Inferior parietal cortex (tissue), 1 donor: ENCODE measurements around the gene STK17B.
A peak's percentile ranks its signal among the peaks of the same experiment; 100 is the strongest.
"Not testable (repeated sequence)": the region's sequence is repeated elsewhere in the genome, so short reads cannot be mapped to it uniquely, and the experiment has no call there.

Source experiments
- DNase-seq: peaks from one replicate; pipeline ENCODE4 v3.0.0-alpha.2; 2016; ENCODE audit errors: extremely low spot score

Gene STK17B

DNA sequence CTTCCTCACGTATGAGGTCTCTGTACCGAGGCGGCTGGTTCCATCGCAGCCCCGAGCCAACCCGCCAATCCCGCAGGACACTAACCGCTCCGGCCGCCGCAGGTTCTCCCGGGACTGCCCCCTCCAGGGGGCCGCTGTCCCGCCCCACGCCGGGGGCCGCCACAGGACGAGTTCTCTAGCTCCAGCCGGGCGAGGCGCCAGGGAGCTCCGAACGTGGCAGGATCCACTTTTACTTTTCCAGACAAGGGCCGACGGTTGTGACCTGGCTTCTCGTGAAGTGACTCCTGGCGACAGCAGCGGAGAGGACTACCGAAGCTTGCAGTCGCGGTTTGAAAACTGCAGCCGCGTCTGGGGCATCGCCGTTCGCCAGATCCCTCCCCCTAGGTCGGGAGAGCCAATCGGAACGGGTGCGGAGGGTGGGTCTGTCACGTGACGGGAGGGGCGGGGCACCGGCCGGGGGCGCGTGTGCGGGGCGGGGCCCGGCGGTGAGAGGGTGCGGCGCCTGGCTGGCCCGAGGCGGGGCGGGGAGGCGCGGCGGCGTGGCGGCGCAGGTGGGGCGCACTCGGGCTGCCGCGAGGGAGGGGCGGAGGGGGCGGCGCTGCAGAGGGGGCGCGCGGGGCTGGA is at the start of gene STK17B:
Gene STK17B, minus strand, starts transcription at position 331 of the 624 bp plus-strand sequence. CDS start 8,195 bp downstream, outside the sequence.
- peak; percentile 81 for DNase-seq

DNA sequence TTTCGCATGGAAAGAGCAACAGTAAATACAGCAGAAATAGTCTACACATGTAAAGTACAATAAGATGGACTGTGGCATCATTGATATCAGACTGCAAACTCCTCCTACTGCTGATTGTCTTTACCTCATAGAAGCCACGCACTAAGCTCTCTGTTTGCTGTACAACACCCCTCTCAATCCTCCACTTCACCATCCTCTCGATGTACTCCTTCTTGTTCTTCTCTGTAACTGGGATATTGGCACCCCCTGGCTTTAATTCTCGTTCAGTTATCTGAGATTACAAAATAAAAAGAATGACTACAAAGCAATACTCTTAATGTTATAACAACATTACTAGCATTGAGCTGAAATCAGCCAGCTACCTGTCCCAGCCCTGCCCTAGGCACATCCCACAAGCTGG is 49.3 kb upstream of the STK17B start:
- no peak for DNase-seq

DNA sequence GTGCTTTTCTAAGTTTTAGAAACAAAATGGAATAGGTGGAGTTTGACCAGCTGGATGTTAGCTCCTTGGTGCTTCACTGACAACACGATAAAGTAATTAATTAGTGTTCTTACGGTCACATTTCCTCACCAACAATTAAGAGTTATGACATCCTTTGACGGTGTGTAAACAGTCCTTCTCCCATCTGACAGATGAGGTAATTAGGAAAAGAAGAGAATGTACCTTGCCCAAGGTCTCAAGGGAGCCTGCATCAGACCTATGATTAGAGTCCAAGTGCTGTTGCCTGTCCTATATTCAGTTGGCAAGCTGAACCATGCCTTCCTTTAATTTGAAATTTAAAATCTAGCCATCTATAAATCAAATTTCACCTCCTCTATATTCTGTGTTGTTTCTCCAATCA is 48.3 kb upstream of the STK17B start:
- no peak for DNase-seq

GRCh38 chr2:196218106-196218505 is 46.7 kb upstream of the STK17B start:
- DNase-seq: peak; percentile 11

DNA sequence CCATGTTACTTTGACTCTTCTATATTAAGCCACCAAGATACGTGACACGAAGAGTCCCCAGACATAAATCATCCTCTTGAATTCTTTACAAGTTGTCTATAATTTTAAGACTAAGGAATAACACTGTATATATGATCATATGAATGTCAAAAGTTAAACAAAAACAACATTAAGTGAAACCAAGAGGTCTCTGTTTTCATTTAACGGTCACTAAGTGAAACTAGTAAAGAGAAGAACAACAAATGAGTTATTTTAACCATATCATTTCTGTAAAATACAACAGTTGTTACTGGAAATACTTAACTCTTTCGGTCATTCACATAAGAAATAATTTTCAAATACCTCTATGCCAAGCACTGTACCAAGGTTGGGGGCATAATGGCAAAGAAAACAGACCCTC is 45.7 kb upstream of the STK17B start:
- DNase-seq: no peak

GRCh38 chr2:196215376-196215775 is 44.0 kb upstream of the STK17B start:
- DNase-seq: no peak

GRCh38 chr2:196214156-196214555 is 42.8 kb upstream of the STK17B start:
- DNase-seq: no peak

DNA sequence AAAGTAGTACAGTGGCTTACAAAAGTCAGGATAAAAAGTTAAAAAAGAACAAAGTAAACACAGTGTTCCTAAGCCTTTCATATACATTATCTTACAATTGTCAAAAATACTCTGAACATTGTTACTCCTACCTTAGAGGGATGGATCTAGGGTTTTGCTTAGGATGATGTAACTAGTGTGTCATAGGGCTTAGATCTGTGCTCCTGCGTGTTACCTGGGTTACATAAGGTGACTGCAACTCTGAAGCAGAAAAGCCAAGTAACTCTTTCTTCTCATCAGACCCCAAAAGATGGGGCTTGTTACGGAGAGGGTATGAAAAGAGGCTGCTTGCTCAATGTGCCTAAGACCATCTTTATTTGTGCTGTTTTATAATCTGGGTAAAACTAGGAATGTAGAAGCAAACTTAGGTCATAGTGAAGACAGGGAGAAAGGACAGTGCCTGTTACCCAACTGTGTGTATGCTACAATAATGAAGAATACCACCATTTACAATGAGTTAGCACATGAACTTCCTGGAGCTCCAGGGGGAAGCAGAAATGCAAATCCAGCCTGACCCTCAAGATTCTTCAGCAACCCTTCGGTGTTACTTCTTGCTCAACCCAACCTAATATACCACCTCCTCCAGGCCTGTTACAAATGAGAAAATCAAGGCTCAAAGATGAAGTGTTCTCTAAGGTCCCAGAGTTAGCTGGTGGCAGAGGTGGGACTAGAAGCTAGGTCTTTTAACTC is 42.0 kb upstream of the STK17B start:
- DNase-seq: no peak

DNA sequence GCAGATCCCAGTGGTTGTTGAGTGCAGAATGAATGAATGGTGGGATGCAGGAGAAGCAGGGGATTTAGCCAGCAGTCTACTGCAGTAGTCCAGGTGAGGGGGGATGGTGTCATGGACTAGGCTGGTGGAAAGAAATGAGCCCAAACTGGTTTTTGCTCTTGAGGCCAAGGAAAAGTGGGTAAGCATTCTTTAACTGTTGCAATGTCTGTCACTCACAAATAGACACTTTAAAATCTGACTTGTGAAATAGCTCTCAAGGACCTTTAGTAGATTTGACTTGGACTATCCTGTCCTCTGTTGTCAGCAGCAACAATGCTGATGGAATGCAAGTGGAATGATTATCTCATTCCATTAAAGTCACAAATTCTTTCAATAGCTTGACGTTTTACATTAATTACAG is 37.5 kb upstream of the STK17B start:
- no peak for DNase-seq

GRCh38 chr2:196206804-196207203 is 35.4 kb upstream of the STK17B start:
- no peak for DNase-seq

GRCh38 chr2:196205881-196206435 is 34.6 kb upstream of the STK17B start:
- no peak for DNase-seq

DNA sequence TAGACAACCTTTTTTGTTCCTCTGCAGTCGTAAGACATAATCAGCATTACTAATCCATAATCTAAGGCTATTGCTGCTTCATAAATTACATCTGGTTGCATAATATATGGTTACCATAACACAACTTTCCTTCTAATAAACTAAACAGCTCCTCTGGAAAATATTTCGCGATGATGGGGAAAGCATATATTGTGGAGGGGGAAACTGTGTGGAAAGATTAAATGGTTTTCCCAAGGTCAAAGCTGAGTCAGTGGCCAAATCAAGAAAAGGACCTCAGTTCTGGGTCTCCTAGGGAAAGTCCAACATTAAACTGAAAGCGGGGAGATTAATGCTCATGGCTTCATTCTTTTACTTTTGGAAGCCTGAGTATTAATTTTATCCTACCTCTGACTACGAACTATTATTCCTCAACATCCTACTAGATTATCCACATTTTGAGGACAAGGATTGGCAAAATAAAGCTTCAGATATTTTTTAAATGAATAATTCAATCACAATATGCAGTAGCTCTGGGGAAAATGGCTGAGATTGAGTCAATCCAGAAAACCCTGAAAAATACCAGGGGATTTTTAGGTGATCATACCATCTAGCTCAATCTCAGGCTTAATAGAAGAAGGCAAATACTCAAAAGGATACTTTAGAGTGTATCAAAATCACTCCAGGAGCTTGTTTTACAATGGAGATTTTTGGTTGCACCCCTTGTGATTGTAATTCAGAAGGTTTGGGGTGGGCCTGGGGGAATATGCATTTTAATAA is 33.8 kb upstream of the STK17B start:
- DNase-seq: no peak

- DNase-seq: no peak
These were observed 30.0 kb upstream of the STK17B start for GRCh38 chr2:196201229-196202009.

DNA sequence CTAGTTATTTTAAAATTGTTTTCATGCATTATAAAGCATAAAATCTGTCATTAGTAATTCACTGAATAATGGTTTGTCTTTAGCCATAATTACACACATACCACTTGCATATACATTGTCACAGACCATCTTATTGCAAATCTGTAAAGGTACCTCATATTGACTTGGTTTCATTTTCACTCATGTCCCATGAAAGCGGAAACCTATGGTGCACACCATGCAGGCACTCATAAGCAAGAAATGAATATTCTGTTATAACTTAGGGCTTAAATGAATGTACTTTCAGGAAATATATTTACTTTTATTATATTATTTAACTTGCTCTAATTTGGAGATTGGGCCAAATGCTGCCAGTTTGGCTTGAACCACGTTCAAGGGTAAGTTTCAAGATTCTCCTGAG is 29.2 kb upstream of the STK17B start:
- DNase-seq: no peak

GRCh38 chr2:196195758-196196157 is 24.4 kb upstream of the STK17B start:
- no peak for DNase-seq

- DNase-seq: no peak
These were observed 23.9 kb upstream of the STK17B start for GRCh38 chr2:196195302-196195701.

DNA sequence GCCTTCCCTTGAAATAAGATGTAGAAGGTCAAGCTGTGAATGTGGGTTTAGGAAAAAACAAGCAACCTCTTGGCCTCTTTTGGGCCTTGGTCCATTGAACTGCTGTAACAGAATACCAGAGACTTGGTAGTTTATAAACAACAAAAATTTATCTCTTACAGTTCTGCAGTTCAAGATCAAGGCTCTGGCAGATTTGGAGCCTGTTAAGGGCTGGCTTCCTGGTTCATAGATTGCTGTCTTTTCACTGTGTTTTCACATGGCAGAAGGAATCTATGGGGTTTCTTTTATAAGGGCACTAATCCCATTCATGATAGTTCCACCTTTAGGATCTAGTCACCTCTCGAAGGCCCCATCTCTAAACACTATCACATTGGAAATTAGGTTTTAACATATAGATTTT is 20.2 kb upstream of the STK17B start:
- DNase-seq: no peak

DNA sequence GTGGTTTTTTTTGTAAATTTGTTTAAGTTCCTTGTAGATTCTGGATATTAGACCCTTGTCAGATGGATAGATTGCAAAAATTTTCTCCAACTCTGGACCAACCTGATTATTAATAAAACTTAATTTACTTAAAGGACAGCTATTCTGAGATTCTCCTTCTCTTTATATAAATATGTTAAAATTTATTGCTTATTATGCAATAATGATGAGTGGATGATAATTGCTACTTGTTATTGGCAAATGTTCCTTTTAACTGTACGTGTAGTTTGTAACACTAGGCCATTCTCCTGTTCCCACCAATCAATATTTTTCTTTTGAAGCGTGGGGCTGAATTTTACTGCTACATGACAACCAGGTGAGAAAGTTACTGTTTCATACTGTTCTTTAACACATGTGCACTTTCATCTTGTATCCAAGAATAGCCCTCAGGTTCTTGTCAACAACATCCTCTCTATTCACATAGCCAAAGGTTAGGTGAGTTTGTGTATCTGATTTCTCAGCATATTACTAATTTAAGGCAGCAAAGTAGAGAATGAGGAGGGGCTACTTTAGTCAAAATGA is 16.6 kb upstream of the STK17B start:
- DNase-seq: no peak

DNA sequence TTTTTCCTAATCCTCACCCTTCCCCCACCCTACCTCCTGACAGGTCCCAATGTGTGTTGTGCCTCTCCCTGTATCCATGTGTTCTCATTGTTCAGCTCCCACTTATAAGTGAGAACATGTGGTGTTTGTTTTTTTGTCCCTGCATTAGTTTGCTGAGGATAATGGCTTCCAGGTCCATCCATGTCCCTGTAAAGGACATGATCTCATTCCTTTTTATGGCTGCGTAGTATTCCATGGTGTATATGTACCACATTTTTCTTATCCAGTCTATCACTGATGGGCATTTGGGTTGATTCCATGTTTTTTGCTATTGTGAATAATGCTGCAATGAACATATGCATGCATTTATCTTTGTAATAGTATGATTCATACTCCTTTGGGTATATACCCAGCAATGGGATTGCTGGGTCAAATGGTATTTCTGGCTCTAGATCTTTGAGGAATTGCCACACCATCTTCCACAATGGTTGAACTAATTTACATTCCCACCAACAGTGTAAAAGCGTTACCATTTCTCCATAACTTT is 15.9 kb upstream of the STK17B start:
- not testable (repeated sequence) for DNase-seq

DNA sequence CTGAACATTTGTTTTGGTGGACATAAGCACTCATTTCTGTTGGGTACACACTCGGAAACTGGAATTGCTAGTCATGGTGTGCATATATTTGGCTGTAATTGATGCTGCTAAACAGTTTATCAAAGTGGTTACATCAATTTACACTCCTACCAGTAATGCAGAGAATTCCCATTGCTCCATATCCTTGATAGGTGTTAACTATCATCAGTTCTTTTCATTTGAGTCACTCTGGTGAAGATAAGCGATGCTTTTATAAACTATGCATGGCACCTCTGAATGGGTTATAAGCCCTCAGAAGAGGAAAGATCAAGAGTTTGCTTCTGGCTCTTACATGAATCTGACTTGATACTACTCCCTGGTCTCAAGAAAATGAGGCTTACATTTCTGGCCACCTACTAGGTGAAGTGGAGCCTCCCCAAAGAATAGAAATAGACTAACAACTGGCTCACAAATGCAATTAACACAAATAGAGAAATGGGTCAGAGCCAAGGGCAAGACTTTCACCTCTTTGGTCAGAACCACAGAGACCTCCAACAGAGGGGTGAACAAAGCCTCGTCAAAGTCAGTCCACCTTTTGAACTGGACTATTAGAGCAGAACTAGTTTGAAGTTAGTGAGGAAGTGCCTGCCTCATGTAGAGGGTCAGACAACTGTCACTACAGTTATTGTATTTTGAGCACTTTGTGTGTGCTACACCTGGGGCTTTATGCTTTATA is 15.0 kb upstream of the STK17B start:
- no peak for DNase-seq
